Ovary (tissue), 3 donors: ENCODE measurements around the gene PALLD.

ENCODE experiments used
- EP300 ChIP-seq: sonication (generic); formaldehyde crosslinking; IDR thresholded peaks from one replicate; pipeline ENCODE4 v1.6.1; 2017; ENCODE audit warnings: antibody characterized with exemption
- POLR2A ChIP-seq: fragments of 450-650 bp; IDR thresholded peaks from one replicate; pipeline ENCODE4 v1.6.1; 2017; ENCODE audit warnings: antibody characterized with exemption, mild to moderate bottlenecking, moderate library complexity
- TF ChIP-seq, protein P1 (sequence below), 3 donors: fragments of 450-650 bp in 2 of 3; fragments of 200-600 bp in 1 of 3; IDR thresholded peaks; one replicate each; pipeline versions ENCODE4 v1.5.1 to v1.8.0; 2016 to 2022; ENCODE audit warnings: antibody characterized with exemption in 3 of 3, mild to moderate bottlenecking in 1 of 3
- donor health status: DM: no; HTN: no; CAD: no.

DNA sequence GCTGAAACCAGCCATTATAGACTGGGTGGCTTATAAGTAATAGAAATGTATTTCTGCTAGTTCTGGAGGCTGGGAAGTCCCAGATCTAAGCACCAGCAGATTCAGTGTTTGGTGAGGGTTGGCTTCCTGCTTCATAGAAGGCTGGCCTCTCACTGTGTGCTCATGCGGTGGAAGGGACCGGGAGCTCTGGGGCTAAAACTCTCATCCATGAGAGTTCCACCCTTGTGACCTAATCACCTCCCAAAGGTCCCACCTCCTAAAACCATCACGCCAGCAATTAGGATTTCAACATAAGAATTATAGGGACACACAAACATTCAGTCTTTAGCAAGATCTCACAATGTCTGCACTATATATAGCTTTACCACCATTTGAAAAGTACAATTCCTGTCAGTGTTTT, 298.0 kb downstream of the PALLD start:
- TF ChIP-seq POLR2A: no peak
- no peak for TF ChIP-seq EP300
- TF ChIP-seq, protein P1, sequence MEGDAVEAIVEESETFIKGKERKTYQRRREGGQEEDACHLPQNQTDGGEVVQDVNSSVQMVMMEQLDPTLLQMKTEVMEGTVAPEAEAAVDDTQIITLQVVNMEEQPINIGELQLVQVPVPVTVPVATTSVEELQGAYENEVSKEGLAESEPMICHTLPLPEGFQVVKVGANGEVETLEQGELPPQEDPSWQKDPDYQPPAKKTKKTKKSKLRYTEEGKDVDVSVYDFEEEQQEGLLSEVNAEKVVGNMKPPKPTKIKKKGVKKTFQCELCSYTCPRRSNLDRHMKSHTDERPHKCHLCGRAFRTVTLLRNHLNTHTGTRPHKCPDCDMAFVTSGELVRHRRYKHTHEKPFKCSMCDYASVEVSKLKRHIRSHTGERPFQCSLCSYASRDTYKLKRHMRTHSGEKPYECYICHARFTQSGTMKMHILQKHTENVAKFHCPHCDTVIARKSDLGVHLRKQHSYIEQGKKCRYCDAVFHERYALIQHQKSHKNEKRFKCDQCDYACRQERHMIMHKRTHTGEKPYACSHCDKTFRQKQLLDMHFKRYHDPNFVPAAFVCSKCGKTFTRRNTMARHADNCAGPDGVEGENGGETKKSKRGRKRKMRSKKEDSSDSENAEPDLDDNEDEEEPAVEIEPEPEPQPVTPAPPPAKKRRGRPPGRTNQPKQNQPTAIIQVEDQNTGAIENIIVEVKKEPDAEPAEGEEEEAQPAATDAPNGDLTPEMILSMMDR (IDR thresholded peaks at IDR 0.05): no peak
